ENCODE data around the gene NAMPT. TPM values are rescaled to one million over a fixed set of nuclear protein-coding genes. Genes with fewer than 3 reads are reported as not detected.
"Not testable (repeated sequence)": the region's sequence is repeated elsewhere in the genome, so short reads cannot be mapped to it uniquely, and the experiment has no call there.

NAMPT gene
- total RNA-seq, 1 donor from 2014 or later = 120 TPM

- not testable (repeated sequence) for DNase-seq
These were observed 13.8 kb upstream of the NAMPT start for GRCh38 chr7:106298631-106299030.

- not testable (repeated sequence) for DNase-seq
These were observed 13.4 kb upstream of the NAMPT start for GRCh38 chr7:106298155-106298554.

- no peak for DNase-seq
These were observed 9.6 kb upstream of the NAMPT start for GRCh38 chr7:106294334-106294733.

- no peak for DNase-seq
These were observed 6.5 kb upstream of the NAMPT start for GRCh38 chr7:106291247-106291646.

DNA sequence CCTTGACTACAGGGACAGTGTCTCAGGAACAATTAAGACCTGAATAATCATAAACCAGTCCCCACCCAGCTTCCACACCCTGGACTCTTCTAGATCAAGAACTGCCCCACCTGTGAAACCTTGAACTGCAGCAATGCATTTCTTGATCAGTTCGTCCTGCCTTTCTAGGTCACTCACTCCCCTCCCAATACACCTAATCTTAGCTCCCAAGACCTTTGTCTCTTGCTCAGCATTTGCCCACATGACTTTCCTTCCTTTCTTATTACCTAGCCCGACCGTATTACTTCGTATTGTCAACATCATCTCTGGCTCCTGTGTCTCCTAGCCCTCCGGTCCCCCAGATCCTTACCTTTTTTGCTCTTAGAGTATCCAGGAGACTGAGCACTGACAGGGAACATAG is 5.5 kb upstream of the NAMPT start:
- no peak for DNase-seq

- no peak for DNase-seq
These were observed 5.1 kb upstream of the NAMPT start for GRCh38 chr7:106289848-106290247.

DNA sequence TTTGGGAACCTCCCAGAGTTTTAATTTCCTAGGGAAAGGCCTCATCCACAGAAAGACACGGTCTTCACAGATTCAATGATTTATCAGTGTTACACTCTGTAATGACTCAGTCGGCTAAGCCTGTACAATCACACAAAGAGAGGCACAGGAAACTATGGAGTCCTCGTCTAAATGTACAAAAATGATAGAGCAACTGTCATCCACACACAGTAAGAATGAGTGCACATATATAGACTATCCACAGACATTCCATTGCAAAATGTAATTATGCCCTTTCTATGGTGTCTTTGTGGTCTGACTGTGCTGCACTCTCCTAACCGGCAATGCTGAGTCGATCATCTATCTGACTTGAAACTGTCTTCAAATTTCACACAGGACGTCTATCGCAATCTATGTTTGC is 3.5 kb upstream of the NAMPT start:
- no peak for DNase-seq

DNA sequence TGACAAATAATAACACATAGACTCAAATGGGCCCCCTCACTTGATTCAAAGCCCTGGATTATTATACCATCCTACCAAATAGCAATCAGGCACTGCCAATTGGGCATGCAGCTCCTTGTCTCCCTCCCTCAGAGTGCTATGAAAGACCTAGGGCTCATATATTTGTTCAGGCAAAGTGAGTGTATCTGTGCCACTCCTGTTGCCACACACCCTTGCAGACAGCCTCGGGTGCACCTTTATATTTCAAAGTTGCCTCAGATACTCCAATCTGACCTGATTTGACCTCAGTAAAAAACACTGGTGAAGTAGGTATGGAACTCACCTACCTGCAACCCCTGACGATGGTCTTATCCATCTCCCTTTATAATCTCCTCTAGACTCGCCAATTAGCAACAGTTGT is 3.0 kb upstream of the NAMPT start:
- DNase-seq = no peak

GRCh38 chr7:106285855-106286492 is 1.2 kb upstream of the NAMPT start:
- DNase-seq = no peak

DNA sequence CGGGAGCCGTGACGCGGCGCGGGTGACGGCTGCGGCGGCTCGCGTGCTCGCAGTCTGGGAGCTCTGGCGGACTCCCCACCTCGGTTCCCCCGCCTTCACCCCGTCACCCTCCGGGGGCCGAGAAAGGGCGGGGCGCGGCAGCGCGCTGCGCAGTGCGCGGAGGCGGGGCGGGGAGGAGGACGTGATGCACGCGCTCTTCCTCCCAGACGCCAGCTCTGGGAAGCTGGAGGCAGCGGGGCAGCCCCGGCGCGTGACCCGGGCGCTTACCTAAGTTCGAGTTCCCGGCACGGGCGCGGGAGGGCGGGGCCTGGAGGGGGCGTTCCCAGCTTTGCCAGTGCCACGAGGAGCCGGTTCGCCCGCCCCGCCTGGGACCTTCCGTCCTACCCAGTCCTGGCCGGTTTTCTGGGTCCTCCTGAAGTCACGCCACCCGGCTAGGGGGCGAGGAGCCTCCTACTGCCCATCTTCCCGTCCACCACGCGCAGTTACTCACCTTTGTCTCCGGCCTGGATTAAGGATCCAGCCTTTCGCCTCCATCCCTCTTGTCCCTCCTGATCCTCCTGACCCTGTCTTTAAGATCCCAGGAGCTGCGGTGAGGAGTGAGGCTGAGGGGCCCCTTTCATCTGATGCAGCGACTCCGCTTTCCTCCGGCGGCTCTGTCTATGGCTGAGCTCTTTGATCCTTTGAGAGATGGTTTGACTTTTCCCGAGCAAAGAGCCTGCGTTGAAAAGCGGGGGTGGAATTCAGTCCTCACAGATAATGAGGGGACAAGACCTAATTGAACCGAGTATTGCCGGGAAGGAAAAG is 470 bp upstream of the NAMPT start:
- DNase-seq = peak; percentile 98

DNA sequence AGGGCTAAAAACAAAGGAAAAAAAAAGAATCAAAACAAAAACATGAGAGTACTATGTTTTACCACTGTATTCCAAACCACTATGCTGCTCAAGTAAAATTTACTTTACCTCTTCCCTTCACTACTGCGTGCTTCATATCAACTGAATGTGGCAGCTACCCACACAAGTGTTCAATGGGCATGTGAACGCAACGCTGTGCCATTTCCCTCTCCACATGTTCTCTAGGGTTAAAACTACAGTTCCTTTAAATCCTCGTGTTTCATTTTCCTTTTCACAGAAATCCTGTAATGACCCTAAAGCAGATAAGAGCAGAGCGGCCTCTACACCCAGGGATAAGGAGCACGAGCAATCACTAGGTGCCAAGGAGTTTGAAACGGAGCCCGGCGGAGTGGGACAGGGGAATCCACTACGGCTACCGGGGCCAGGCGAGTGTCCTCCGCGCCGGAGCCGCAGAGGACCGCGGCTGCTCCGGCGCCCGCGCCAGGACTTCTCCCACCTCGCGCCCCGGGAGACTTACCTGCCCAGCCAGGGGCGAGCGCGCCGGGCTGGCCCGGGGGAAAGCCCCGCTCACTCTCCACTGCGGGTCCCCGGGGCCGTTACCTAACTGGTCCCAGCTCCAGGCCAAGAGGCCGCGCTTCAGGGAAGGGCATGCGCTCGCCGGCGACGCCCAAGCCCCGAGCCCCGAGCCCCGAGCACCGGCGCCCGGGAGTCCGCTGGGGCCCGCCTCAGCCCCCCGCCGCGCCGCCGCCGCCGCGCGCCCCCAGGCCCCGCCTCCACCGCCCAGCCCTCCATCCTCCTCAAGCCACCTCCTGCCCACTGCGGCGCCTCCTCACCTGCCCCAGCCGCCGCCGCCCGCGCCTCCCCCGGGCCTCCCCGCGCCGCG is 711 bp downstream of the NAMPT start:
- DNase-seq = peak; percentile 59

GRCh38 chr7:106283501-106283830 is 1.3 kb downstream of the NAMPT start:
- no peak for DNase-seq

- no peak for DNase-seq
These were observed 1.9 kb downstream of the NAMPT start for GRCh38 chr7:106282852-106283251.

GRCh38 chr7:106282390-106282789 is 2.4 kb downstream of the NAMPT start:
- no peak for DNase-seq

DNA sequence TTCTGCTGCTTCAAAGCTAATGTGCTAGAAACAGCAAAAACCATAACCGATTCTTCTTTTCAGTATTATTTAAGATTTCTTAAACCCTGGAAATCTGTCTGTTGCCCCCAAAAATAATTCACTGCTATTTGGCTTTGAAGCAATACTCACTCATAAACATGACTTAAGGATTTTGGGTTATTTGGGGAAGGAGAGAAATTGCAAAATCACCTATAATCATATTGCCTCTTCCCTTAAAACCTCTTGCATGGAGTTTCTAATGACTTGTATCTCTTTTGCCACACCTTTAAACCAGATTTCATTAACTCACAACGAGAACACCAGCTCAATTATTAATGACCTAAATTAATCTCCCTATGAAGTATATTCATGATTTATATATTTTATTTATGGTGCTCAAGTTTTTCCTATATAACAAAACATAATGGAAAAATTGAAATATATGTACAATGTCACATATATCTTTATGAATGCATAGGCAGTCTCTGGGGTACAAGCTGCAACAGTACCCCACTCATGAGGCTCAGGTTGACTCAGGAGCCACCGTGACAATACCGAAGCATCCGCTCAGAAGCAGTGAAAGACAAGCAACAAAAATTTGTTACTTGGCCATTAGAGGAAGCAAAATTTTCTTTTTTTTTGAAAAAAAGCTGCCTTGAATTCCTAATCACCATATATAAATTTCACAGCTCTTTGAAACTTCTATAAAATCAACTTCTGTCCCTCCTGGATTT is 3.0 kb downstream of the NAMPT start:
- DNase-seq = no peak

DNA sequence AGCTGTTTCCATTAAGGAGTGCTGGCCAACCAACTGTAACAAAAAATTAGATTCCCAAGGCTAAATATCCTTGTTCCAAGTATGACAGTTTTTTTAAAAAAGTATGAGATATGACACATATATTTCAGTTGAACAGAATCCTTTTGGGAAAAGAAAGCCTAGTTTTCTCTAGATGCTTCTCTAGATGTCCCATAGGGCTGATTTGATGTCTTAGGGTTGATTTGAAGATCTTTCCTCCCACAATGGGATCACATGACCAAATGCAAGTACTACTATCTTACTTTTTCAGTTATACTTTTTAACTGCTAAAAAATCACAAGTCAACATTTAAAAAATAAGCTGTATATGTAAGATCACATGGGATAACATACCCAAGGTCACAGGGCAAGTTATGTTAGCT is 3.7 kb downstream of the NAMPT start:
- DNase-seq = no peak

DNA sequence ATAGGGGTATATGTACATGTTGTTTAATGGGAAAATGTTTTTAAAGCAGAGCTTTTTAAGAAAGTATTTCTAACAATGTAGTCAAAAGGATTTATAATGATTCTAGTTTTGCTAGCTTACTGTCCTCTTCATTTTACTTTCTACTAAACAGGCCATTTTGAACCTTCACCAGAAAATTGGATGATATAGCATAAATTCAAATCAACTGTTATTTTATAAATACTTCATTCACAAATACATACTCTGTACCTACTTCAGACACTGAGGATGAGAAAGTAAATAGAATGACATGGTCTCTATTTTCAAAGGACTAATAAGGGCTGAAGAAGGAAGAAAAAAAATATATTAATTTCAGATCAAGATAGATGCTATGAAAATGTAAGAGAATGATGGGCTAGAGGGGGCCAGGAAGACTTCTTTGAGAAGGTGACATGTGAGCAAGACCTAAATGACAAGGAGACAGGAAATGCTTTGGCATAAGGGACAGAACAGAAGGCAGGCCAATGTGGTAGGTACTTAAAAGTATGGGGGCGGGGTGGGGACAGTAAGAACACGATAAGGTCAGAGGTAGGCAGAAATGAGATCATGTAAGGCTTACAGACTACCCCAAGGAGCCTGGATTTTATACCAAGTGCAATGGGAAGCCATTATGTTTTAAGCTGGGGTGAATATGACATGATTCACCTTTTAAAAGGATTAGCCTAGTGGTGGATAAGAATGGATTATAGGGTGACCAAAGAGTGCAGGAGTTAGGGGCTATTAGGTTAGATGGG is 5.2 kb downstream of the NAMPT start:
- no peak for DNase-seq

GRCh38 chr7:106278695-106279094 is 6.1 kb downstream of the NAMPT start:
- no peak for DNase-seq

DNA sequence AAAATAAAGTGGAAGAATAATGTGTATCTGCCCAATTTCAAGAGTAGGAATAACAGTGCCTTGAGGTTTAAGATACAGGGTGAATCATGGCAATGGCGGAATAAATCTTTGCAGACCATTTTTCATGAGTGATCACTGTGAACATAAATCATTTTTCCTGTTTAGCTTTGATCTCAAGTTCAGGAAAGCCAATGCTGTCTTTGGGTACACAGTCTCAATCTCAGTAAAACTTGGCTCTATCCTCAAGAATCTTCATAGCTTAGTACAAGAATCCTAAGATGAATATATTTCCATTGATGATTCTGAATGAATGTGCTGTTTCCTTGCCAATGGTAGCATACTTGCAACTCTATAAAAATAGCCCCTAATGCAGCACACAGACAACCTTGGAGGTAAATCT is 6.8 kb downstream of the NAMPT start:
- DNase-seq = no peak

DNA sequence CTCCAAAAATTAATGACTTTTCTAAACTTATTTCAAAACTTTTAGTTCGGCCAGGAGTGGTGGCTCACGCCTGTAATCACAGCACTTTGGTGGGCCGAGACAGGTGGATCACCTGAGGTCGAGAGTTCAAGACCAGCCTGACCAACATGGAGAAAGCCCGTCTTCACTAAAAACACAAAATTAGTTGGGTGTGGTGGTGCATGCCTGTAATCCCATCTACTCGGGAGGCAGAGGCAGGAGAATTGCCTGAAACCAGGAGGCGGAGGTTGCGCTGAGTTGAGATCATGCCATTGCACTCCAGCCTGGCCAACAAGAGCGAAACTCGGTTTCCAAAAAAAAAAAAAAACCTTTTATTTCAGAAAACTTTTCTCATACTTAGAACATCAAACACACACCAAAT is 8.3 kb downstream of the NAMPT start:
- no peak for DNase-seq

- no peak for DNase-seq
These were observed 11.6 kb downstream of the NAMPT start for GRCh38 chr7:106273009-106273668.

Data from tongue (tissue), 2 donors.